ENCODE data around the gene L3MBTL3.
"Not testable (repeated sequence)": the region's sequence is repeated elsewhere in the genome, so short reads cannot be mapped to it uniquely, and the experiment has no call there.

L3MBTL3 gene

GRCh38 chr6:130147111-130147510, 128.7 kb downstream of the L3MBTL3 start:
- DNase-seq, result no peak

DNA sequence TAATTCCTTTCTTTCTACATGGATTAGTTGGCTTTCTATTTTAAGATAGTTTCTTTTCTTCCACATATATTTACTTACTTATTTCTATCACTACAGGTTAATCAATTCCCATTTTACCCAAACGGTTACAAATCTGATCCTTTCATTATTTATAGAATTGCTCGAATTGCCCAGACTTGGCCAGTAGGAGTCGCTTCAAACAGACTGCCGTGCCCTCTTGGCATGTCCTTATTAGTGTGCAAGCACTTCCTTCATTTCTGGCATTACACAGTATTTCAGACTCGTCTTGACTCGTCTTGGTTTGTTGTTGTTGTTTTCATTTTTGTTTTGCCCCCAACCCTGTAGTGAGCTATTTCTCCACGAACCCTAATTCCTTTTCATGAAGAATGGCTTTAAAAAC, 129.8 kb downstream of the L3MBTL3 start:
- no peak for DNase-seq

- DNase-seq, result not testable (repeated sequence)
Measured at GRCh38 chr6:130149016-130149415, 130.6 kb downstream of the L3MBTL3 start.

- DNase-seq, result no peak
Measured at GRCh38 chr6:130150906-130151305, 132.5 kb downstream of the L3MBTL3 start.

GRCh38 chr6:130152908-130153510, 134.6 kb downstream of the L3MBTL3 start:
- DNase-seq, result no peak

DNA sequence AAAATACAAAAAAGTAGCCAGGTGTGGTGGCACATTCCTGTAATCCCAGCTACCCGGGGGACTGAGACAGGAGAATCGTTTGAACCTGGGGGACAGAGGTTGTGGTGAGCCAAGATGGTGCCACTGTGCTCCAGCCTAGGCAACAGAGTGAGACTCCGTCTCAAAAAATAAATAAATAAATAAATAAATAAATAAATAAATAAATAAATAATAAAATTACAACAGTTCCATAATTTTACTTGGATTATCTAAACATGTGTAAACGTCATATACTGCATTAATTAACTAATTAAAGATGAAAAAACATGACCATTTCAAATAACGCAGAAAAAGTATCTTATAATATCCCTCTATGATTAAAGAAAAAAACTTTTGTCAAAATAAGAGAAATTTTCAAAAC, 138.5 kb downstream of the L3MBTL3 start:
- no peak for DNase-seq

DNA sequence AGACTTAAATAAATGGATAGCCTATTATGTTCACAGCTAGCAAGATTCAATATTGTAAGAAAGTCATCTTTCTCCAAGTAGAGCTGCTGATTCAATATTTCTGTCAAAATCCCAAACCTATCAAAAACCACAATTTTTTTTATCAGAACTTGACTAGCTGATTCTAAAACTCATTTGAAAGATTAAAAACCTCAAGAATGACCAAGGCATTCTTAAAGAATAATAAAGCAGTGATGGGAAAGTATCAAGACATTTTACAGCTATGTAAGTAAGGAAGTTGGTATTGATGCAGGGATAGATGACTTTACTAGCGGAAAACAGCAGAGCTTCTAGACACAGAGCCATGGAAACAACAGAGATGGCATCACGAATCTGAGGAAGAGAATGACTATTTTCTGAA, 139.7 kb downstream of the L3MBTL3 start:
- no peak for DNase-seq

DNA sequence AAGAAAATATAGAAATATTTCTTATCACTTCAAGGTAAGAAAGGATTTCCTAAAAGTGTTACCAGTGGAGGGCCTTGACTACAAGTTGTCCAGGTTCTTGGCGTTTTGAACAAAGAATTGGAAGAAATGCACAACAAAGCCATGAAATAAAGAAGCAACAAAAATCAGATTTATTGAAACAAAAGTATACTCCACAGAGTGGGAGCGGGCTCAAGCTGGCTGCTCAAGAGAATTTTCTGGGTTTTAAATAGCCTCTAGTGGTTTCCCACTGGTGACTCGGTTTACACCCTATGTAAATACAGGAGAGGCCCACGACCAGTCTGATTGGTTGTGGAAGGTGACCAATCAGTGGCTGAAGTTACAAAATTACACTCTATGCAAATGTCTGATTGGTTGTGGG, 140.2 kb downstream of the L3MBTL3 start:
- no peak for DNase-seq

GRCh38 chr6:130159956-130160355, 141.6 kb downstream of the L3MBTL3 start:
- DNase-seq, result no peak

GRCh38 chr6:130161683-130162404, 143.5 kb downstream of the L3MBTL3 start:
- DNase-seq, result no peak

GRCh38 chr6:130162421-130162820, 144.0 kb downstream of the L3MBTL3 start:
- no peak for DNase-seq

GRCh38 chr6:130163266-130163665, 144.9 kb downstream of the L3MBTL3 start:
- DNase-seq, result no peak

DNA sequence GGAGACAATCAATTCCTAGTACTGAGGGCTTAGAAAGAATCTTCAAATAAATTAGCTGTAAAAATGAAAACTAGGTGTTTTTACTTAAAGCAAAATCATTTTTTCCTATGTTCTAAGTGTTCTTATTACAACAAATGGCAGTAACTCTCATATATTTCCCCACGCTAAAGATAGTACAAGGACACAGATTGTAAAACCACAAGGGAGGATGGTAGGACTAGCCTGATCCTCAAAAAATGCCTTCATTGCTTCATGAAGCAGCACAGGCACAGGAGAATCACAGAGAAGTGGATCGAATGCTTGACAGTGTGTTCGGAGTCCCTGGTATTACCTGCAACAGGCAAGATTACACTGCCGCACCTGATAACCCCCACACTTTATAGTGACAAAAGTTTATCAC, 145.9 kb downstream of the L3MBTL3 start:
- DNase-seq, result no peak

DNA sequence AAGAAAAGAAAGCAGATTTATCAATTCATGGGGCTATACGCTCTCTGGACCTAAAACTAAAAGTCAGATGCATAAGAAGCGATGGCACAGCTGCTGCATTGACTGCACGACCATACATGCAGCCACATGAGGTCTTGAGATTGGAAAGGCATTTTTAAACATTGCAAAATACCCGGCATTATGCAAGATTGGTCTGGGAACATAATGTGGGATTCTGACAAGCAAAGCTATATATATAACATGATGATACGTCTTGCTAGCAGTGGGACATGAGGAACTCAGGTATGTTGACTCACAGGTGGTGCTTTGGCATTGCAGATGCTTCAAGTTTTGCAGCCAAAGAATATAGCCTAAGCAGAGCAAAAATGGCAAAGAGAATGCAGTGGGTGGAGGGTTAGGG, 149.3 kb downstream of the L3MBTL3 start:
- DNase-seq, result no peak

GRCh38 chr6:130170160-130170559, 151.8 kb downstream of the L3MBTL3 start:
- DNase-seq, result not testable (repeated sequence)

- DNase-seq, result not testable (repeated sequence)
Measured at GRCh38 chr6:130173377-130174004, 155.1 kb downstream of the L3MBTL3 start.

- no peak for DNase-seq
Measured at GRCh38 chr6:130176378-130176777, 158.0 kb downstream of the L3MBTL3 start.

DNA sequence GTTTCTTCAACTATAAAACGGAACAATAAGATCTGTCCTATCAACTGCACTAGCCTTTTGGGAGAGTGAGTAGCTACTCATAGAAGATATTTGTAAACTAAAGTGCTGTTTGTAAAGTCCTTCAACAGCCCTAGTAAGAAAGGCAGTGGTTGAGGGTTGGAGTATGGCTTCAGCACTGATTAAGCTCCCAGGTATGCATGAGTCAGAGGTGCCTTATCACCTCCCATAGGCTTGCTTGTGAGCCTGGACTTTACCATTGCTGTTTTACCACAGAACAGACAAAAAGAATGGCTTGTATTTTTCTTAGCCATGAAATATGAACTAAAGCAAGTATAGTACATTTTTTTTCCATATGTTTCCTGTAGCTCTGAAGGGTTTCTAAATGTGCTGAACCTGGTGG, 160.3 kb downstream of the L3MBTL3 start:
- DNase-seq, result no peak

- DNase-seq, result no peak
Measured at GRCh38 chr6:130182466-130182865, 164.1 kb downstream of the L3MBTL3 start.

GRCh38 chr6:130183271-130184222, 165.2 kb downstream of the L3MBTL3 start:
- no peak for DNase-seq

DNA sequence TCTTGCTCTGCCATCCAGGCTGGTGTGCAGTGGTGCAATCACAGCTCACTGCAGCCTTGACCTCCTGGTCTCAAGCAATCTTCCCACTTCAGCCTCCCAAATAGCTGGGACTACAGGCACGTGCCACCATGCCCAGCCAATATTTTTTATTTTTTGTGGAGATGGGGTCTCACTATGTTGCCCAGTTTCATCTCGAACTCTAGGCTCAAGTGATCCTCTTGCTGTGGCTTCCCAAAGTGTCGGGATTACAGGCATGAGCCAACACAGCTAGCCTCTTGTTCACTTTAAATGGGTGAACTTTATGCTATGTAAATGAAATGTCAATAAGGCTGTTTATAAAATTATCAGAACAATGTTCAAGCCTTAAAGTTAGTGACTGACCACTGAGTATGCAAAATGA, 167.3 kb downstream of the L3MBTL3 start:
- no peak for DNase-seq

GRCh38 chr6:130187335-130188206, 169.2 kb downstream of the L3MBTL3 start:
- no peak for DNase-seq

All from activated CD8-positive, alpha-beta memory T cell treated with anti-CD3 and anti-CD28 coated beads, Interleukin-2, amount 50 U/mL, for 4 hours (primary cell).